H1 (cell line): ENCODE measurements around the gene CIRBP. TPM values are rescaled to one million over a fixed set of nuclear protein-coding genes. Genes with fewer than 3 reads are reported as not detected.

Experiments
- CTCF ChIP-seq, 3 experiments: IDR thresholded peaks; 1 replicate in 2 of 3; 2 replicates in 1 of 3; pipeline versions ENCODE4 v1.5.1 to v1.6.1; 2011; ENCODE audit warnings: low read length in 3 of 3, mild to moderate bottlenecking in 3 of 3, inconsistent platforms in 2 of 3, low read depth in 1 of 3, moderate library complexity in 1 of 3; ENCODE audit not compliant: insufficient read depth in 1 of 3; ENCODE audit errors: control extremely low read depth in 1 of 3
- polyA plus RNA-seq, 7 experiments: library from polyadenylated mRNA; depleted of rRNA in 3 of 7; stranded (reverse) in 5 of 7; unstranded in 2 of 7; fragments of >200 nt in 5 of 7; fragments of 200-250 nt in 2 of 7; gene quantifications; 1 replicate in 5 of 7; 2 replicates in 1 of 7; 4 replicates in 1 of 7; pipeline versions ENCODE4 v1.2.1 to v1.2.3, GENCODE V29; 2011 to 2013; ENCODE audit warnings: missing spikeins in 2 of 7, mixed read lengths in 2 of 7
- total RNA-seq: library from RNA; stranded (reverse); fragmentation: NEBNext Ultra II Directional; extraction: Animal tissue kit (Norgen Biotek cat#: 25700); gene quantifications from 2 replicates; pipeline ENCODE4 v1.2.1, GENCODE V29; 2021

The CIRBP gene
- total and polyA plus RNA-seq, 2 of the 8 experiments (the other 6 are each of a cell fraction or from before 2014, with no cell fraction given), result 175 to 199 TPM

- TF ChIP-seq CTCF (IDR thresholded peaks at IDR 0.05; ENCODE audit: control extremely low read depth in 1 of 3, insufficient read depth in 1 of 3, low read depth in 1 of 3, low read length in 3 of 3), result no peak
These were observed 33.2 kb upstream of the CIRBP start (continued) for GRCh38 chr19:1235625-1236538.
